EL (cell line): ENCODE results near the gene FMN1.

Source experiments
- DNase-seq: peaks from one replicate; pipeline ENCODE4 v3.0.0-alpha.2; 2016

The FMN1 gene

DNA sequence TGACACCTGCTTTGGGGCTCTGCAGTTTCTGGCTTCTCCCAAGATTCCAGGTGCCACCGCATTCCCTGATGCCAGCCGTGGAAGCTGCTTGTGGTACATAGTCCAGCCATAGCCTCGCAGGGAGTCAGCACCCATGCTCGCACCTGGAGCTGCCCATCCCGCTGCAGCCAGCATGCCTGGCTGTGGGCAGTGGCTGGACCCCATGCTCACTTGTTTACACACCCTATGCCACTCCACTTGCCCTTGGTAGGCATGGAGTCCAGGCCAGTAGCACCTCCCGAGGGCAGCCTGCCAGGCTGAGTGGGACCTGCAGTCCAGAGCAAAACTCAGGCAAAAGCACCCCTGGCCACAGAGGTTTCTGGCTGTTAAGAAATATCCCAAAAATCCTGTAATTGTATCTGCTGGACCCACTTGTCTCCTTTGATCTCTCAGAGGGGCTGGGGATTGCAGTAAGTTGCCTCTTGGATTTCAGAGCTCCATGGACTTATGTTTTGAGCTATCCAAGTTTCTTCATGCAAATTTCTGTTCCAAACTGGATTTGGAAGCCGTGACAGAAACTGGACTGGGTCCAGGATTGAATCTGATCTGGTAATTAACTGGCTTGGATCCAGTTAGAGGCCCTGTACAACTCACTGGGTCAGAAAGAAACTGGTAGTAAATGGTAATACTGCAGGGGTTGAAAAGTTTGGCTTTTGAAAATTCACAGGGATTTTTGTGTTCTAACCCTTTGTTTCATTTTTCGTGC is 149.3 kb downstream of the FMN1 start:
- no peak for DNase-seq

DNA sequence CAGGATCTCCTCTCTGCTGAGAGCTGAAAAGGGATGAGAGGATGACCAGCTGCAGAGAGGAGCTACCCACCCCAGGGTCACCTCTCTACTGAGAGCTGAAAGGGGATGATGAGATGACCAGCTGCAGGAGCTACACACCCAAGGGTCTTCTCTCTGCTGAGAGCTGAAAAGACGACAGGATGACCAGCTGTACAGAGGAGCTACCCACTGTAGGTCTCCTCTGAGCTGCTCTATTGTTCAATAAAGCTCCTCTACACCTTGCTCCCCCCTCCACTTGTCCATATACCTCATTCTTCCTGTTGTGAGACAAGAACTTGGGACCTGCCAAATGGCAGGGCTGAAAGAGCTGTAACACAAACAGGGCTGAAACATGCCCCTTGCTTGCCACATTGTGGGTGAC is 149.9 kb downstream of the FMN1 start:
- no peak for DNase-seq

DNA sequence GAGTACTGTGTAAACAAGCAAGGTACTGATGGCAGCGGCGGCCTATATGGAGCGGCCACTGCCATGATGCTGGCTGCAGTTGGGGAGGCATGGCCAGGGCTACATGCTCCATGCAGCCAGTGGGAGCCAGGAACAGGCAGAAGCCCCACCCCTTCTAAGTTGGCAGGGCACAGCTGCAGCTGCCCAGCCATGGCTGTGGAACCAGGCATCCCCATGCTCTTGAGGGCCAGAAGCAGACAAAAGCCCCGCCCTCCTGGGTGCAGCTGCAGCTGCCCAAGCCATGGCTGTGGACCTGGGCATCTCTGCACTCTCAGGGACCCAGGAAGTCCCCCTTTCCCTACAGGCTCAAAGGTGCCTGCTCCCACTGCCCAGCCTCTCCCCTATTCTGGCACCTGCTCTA is 150.9 kb downstream of the FMN1 start:
- DNase-seq, result no peak

DNA sequence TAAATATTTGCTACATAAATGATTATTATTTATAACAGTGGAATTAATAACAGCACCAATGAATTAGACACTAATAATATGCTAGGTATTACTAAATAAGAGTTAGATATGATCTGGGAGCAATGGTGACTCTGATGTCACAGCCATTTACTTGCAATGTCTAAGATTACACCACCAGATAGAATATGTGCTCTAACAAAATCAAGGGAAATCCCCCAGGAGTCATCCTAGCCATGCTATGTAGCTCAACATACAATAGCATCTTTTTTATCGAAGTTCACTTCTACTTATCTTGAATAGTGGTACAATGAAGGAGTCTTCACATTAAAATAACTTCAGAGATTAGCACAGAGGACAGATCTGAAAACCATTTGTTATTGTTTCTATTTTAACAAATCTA is 154.0 kb downstream of the FMN1 start:
- no peak for DNase-seq

DNA sequence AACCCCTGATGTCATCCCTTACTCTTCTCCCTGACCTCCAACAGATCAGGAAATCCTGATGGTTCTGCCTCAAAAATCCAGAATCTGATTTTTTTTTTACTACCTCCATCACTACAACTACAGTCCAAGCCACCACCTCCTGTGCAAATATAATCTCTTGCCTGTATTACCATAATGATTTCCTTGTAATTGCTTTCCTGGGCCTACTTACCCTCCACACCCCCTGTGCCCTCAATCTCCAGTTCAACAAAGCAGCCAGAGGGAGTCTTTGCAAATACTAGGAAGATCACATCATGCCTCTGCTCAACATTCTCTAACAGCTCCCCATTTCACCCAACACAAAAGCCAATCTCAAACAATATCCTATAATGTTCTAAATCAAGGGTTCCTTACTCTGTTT is 159.9 kb downstream of the FMN1 start:
- DNase-seq, result no peak

DNA sequence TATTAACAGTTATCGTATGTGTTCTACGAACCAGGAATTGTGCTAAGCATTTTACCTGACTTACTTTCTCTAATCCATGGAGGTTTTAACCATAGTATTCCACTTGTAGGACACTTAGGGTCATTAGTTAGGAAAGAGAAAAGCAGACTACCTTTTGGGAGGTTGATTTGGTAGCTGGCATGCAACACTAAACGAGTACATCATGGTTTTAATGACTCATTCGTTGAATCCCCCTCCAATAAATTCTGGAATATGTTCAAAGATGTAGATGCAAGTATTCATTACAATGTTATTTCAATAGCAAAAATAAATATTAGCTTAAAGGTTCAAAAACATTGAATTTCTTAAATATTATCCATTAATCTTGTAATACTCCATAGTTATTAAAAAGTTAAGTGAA is 162.5 kb downstream of the FMN1 start:
- peak; percentile 8 for DNase-seq

DNA sequence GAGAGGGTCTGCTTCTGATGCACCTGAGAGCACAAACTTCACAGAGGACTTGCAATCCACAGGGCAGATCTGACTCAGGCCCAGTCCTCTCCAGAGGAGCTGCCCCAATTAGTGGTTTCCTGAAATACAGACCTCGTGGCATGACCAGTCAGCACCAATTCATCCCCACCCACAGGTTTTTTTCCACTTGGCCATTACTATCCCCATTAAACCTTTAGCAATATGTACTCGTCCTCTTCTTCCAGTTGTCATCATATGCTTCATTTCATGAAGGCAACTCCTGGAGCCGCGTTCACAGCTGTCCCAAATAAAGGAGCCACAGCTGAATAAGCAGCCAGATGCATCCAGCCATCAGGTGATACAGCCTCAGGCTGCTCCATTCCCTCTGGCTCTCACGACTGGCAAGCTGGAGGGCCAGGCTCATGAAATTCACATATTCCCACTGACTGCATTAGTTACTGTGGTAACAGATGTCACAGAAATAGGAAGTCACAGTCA is 163.1 kb downstream of the FMN1 start:
- DNase-seq, result peak; percentile 52

DNA sequence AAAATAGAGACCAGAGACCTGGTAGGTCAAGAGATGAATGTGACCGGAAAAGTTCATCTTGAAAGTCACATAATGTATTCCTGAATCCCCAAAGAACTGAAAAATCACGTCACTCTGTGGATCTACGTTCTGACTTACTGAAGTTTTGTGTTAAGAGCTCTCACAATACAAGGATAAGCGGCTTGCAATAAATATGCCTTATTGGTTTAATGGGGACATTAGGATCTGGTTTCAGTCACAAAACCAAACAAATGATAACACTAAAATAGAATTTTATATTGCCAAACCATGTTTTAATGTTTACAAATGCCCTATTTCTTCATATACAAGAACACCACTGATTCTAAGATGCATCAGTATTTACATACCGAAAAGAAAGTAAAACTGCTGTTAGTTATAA is 164.2 kb downstream of the FMN1 start:
- no peak for DNase-seq

DNA sequence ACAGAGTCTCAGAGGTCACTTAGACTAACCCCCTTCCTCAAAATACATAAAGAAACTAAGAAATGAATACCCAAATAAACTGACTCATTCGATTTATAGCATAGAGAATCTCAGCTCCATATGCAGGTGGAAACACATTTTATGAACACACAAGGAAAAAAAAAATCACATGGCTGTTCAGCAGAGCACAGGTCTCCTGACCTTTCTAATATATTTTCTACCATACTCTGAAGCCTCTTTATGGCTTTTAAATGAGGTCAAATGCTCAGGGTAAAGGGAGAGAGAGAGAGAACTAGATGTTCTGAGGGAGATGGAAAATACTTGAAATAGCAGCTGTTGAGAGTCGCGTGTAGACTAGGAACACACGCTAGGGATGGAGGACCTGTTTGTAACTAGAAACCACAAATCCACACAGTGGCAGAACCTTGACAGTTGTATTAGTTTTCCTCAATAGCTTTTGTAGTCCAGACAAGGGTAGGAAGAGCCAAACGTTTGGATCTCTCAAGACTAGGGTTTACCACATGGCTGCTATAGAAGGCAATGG is 165.3 kb downstream of the FMN1 start:
- DNase-seq, result no peak

DNA sequence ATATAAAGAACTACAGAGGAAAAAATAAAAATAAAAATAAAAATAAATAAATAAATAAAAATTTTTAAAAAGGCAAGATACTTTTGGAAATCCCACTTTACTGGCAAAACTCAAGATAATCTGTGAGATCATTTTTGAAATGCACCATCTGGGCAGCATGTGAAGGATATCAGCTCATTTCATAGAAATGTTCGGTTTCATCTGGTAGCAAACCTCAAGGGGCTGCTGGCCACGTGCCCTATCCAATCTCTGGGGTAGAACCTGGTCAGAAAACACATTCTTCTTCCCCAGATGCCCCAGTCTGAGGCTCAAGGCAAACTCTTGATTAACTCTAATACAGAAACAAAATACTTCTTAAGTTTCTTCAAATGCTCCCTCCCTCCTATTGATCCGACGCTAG is 166.0 kb downstream of the FMN1 start:
- peak; percentile 38 for DNase-seq

DNA sequence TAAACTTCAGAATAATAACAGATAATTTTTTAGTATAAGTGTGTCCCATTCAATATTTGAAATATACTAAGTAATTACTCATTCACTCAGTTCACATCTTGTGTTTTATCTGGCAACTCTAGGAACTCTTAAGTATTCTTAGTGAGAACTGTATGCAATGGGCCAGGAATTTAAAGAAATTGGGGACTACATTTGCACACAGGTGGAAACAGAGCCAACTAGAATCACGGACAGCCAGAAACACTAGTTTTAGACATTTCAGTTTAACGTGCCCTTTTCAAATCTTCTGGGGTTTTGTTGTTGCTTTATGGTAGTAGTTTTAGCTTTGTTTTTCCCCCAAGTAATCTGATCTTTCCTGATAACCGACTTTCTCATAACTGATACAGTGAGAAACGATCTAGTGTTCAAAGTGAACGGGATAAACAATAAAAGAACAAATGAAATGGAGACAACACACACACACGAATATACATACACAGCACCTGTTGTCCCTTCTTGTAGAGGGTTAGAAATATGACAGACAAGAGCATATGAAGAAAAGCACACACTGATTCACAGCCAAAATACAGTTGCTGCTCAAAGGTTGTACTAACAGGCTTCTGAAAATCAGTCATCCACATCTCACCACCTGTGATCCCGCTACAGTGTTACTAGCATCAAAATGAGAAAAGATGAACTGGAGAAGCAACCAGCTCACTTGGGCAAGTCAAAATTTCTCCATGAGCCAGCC is 167.0 kb downstream of the FMN1 start:
- DNase-seq, result no peak

DNA sequence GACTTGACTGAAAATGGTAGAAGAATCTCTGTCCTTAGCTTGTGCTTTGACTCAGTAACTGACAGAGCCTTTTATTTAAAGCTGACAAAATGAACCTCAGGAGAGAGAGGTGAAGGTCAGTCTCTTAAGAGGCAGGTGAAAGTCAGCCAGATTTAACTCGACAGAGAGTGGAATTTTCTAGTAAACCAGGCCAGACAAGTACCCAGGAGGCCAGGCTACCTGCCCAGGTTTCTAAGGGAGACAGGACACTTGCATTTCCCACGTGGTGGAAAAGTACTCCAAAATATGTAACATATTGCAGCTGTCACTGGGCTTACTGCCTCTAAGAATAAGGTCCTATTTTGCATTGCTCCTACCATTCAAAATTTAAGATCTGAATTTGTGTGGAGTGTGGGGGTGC is 167.9 kb downstream of the FMN1 start:
- no peak for DNase-seq

DNA sequence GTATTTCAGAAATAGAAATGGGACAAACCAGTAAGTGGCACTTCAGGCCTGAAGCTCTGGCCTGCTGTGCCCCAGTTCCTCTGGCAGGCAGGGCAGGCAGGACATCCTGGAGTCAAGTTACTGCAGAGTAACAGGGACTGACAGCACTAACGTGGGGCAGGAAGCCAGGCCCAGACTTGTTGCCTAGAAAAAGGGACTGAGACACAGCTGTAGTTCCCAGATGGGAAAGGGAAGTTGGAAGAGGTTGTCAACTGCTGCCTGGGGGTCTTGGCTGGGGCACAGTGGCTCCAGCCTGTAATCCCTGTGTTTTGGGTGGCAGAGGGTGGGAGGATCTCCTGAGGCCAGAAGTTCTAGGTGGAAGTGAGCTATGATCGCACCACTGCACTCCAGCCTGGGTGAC is 171.9 kb downstream of the FMN1 start:
- DNase-seq, result peak; percentile 66

DNA sequence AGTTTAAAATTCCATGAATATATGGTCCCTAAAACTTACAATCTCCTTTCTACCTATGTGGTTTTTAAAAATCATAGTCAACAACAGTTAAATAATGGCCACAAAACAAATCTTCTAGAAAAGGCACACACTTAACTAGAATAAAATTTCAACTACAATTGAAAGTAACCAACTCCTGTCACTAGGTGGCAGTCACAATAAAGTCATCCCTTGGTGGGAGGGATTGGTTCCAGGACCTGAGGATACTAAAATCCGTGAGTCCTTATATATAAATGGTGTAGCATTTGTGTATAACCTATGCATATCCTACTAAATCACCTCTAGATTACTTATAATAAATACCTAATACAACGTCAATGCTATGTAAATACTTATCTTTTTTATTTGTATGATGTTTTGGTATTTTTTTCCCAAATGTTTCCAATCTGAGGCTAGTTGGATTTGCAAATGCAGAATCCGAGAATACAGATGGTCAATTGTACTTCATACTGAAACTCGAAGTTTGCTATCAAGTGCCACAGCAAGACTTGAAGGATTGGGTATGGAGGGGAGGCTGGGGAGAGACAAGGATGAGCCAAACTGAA is 172.6 kb downstream of the FMN1 start:
- DNase-seq, result peak; percentile 64

DNA sequence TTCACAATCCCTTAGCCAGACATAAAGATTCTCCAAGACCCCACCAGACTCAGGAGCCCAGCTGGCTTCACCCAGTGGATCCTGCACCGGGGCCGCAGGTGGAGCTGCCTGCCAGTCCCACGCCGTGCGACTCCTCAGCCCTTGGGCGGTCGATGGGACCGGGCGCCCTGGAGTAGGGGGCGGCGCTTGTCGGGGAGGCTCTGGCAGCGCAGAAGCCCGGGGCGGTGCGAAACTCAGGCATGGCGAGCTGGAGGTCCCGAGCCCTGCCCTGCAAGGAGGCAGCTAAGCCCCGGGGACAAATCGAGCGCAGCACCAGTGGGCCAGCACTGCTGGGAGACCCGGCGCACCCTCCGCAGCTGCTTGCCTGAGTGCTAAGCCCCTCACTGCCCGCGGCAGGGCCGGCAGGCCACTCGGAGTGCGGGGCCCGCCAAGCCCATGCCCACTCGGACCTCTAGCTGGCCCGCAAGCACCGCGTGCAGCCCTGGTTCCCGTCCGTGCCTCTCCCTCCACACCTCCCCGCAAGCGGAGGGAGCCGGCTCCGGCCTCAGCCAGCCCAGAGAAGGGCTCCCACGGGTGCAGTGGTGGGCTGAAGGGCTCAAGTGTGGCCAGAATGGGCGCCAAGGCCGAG is 175.0 kb downstream of the FMN1 start:
- no peak for DNase-seq

DNA sequence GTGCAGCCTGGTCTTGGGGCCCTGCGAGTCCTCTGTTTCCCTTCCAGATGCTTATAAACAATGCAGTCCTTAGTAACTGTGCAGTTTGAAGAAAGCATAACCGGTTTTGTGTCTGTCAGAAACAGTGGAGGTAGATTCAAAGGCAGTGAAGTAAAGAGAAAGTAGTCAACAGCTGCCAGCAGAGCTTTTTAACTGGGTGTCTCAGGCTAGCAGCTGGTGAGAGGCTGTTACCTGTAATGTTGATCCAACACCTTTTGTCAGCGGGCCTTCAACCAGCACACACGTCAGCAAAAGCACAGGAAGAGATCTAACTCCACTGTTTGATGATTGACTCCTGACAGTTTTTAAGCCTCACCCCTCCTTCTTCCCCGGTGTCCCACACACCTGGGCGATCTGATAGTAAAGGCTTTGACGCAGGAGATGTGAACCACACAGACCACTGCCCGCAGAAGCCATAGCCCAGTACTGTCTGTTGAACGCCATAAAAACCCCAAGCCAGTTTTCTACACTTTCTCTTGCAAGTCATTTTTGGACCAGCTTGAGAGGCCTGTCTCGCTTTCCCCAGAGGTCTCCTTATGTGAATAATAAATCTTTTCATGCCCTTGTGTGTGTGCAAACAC is 178.0 kb downstream of the FMN1 start:
- no peak for DNase-seq

DNA sequence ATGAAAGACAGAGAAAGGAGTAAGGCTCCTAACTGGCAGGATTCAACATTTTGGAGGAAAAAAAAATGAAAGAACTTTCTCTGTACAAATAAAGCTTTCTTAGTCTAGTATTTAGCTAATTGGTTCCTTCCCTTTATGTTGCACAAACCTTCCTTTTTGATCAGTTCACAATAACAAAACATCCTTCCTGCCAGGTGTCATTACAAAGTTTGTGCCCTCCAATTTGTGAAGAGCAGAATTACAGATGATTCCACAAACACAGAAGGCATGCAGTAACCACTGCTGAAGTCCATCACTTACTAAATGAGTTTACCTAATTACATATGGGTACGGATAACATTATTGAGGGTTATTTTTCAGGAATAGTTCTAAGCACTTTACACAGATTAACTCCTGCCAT is 179.9 kb downstream of the FMN1 start:
- no peak for DNase-seq

DNA sequence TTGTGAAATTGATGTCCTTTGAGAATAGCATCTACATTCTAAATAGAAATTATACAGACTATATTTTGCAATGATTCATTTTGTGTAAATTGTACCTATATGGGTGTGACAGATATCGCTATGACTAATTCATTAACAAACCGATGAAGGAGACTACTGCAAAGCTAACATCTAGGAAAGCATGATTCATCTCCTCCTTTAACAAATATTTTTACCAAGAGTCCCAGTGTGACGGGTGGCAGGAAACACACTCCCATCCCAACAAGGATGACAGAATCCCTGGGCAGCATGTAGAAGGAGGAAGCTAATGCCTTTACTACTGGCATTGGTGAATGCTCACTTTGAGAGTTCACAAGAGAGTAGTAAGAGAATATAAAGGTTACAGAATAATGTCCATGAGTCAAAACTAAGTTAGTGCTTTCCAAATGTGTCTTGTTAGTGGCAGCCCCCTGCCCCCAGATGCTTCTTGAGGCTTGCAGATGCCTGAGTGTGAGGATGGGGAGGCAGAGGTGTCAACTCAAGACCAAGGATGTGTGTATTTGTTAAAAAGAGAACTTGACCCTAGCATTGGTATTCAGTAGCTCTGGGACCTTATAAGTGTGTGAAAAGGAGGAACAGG is 180.6 kb downstream of the FMN1 start:
- peak; percentile 83 for DNase-seq

DNA sequence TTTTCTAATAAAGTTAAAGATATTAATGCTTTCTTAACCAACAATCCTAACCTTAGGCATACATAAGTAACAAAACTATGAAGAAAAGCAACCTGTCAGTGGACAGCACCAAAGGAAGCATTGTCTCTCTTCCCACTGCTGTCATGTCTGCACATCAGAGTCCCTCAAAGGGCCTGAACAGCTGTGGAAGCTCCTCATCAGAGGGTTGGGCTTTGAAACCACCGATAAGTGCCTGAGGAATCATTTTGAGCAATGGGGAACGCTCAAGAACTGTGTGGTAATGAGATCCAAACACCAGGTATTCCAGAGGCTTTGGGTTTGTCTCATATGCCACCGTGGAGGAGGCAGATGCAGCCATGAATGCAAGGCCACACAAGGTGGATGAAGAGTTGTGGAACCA is 182.5 kb downstream of the FMN1 start:
- no peak for DNase-seq

DNA sequence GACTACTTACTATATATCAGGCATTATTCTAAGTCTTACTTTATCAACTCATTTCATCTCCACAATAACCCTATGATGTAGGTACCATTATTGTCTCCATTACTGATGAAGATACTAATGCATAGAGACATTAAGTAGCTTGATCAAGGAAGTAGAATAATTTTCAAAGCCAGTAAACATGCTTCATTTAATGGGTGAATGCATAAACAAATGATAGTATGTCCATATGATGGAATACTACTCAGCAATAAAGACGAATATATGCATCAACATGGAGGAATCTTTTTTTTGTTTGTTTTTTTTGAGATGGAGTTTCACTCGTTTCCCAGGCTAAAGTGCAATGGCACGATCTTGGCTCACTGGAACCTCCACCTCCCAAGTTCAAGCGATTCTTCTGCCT is 184.9 kb downstream of the FMN1 start:
- DNase-seq, result no peak

DNA sequence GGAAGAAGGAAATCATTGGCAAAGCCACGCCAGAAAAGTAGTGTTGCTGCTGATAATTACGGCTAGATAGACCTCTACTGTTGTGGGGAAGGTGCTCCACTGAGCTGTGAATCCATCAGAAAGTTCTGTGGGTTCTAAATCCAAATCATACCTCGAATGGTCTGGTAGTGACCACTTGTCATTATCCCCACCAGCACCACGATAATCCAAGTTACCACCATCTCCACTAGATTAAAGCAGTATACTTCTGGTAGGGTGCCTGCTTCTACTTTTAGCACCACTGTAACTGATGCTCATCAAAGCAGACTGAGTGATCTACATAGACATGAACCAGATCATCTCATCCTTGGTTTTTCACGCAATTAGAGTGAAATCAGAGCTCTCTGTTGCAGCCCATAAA is 185.5 kb downstream of the FMN1 start:
- DNase-seq, result no peak

DNA sequence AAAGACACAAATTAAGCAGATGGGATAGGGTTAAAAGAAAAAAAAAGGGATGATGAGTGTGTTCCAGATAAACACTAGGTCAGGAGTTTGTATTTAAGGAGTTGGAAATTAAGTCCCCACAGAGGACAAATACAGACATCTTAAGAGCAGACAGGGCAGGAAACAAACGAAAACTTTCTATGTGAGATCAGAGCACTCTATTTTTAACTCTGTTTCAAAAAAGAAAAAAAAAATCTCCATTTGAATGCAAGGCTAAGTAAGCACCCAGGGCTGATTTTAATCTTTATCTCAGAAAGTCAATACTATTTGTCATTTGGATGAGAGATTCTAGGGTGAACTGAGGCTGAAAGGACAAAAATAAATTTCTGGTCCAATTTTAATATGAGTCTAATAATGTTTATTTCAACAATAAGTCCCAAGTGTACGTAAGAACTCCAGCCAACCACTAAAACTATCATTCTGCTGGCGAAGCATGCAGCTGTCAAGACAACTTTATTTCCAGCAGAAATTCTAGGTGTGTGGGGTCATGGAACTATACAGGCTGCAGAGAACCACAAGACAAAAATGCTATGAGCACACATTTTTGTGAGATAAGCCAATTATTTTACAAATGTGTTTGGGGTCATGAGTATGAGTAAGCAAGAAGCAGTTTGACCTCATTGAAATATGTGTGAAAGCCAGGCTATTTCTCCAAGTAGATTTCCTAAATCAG is 186.1 kb downstream of the FMN1 start:
- DNase-seq, result peak; percentile 79
